Calu3 (cell line): ENCODE results near the gene ACOXL. TPM values are rescaled to one million over a fixed set of nuclear protein-coding genes. Genes with fewer than 3 reads are reported as not detected.

Experiments
- BruUV-seq: library from RNA; stranded (reverse); fragments of 400-500 nt; replicated peaks from 2 replicates; lab custom pipeline; 2021; lab: Mats Ljungman, UMichigan
- CTCF ChIA-PET: fragments of 300-600 bp; sonication (Branson Sonifier 250); formaldehyde crosslinking; loops from one replicate; lab custom pipeline; 2022; ENCODE audit warnings: antibody characterized with exemption; lab: Charles Lee
- DNase-seq: peaks from one replicate; pipeline ENCODE4 v3.0.0; 2022
- H3K27ac Mint-ChIP-seq: one replicate; pipeline ENCODE4 v1.8.0; 2022; ENCODE audit warnings: mixed read lengths; ENCODE audit not compliant: unreplicated experiment
- H3K27me3 Mint-ChIP-seq: one replicate; pipeline ENCODE4 v1.8.0; 2022; ENCODE audit warnings: mixed read lengths; ENCODE audit not compliant: unreplicated experiment
- H3K36me3 Mint-ChIP-seq: one replicate; pipeline ENCODE4 v1.8.0; 2022; ENCODE audit warnings: mild to moderate bottlenecking, moderate library complexity, mixed read lengths; ENCODE audit not compliant: insufficient read depth, unreplicated experiment
- H3K4me1 Mint-ChIP-seq: one replicate; pipeline ENCODE4 v1.8.0; 2022; ENCODE audit warnings: mild to moderate bottlenecking, low read depth, mixed read lengths; ENCODE audit not compliant: unreplicated experiment
- H3K4me3 Mint-ChIP-seq: one replicate; pipeline ENCODE4 v1.8.0; 2022; ENCODE audit warnings: mild to moderate bottlenecking, low read depth, moderate library complexity, mixed read lengths; ENCODE audit not compliant: unreplicated experiment
- H3K9me3 Mint-ChIP-seq: one replicate; pipeline ENCODE4 v1.8.0; 2022; ENCODE audit warnings: low read depth, mixed read lengths; ENCODE audit not compliant: unreplicated experiment
- CTCF ChIP-seq: fragments of 200-600 bp; IDR thresholded peaks from one replicate; pipeline ENCODE4 v1.8.0; 2022; ENCODE audit warnings: antibody characterized with exemption; ENCODE audit not compliant: unreplicated experiment
- intact Hi-C: fragments of 100-400 bp; cut with micrococcal nuclease; formaldehyde crosslinking; loops from one replicate; pipeline ENCODE4 v1.10.0; 2022; ENCODE audit not compliant: unreplicated experiment
- total RNA-seq: library from RNA; stranded (reverse); gene quantifications from 2 replicates; pipeline ENCODE4 v1.2.3, GENCODE V29; 2022

The ACOXL gene
- total RNA-seq, 1 experiment from 2014 or later: 2.7 TPM

GRCh38 chr2:110848071-110848470, 115.7 kb downstream of the ACOXL start:
- peaks cover 8% of the 10 kb centered on the region for H3K4me1 Mint-ChIP-seq
- DNase-seq: no peak
- no peaks in the 10 kb centered on the region for H3K9me3 Mint-ChIP-seq
- no peaks in the 10 kb centered on the region for H3K36me3 Mint-ChIP-seq
- TF ChIP-seq CTCF: no peak
- BruUV-seq: no TSS peak
- CTCF ChIA-PET: no interaction called here
- no peak overlapping the region for H3K27ac Mint-ChIP-seq
- intact Hi-C loops: no loop called here
- peaks cover 58% of the 10 kb centered on the region for H3K27me3 Mint-ChIP-seq
- no peak overlapping the region for H3K4me3 Mint-ChIP-seq

- Mint-ChIP-seq H3K36me3 (no peaks in the 10 kb centered on the region), H3K27ac (no peak overlapping the region), H3K4me1 (peaks cover 8% of the 10 kb centered on the region), H3K4me3 (no peak overlapping the region), H3K9me3 (no peaks in the 10 kb centered on the region), H3K27me3 (peaks cover 53% of the 10 kb centered on the region)
- TF ChIP-seq CTCF: no peak
- CTCF ChIA-PET: no interaction called here
- DNase-seq: no peak
- no TSS peak for BruUV-seq
- intact Hi-C loops: no loop called here
These were observed 116.2 kb downstream of the ACOXL start for GRCh38 chr2:110848519-110849030.

- Mint-ChIP-seq H3K9me3 (no peaks in the 10 kb centered on the region), H3K27me3 (peaks cover 58% of the 10 kb centered on the region), H3K27ac (no peak overlapping the region), H3K36me3 (no peaks in the 10 kb centered on the region), H3K4me1 (peaks cover 5% of the 10 kb centered on the region), H3K4me3 (no peak overlapping the region)
- TF ChIP-seq CTCF: no peak
- CTCF ChIA-PET: no interaction called here
- intact Hi-C loops: no loop called here
- no TSS peak for BruUV-seq
- no peak for DNase-seq
These were observed 119.2 kb downstream of the ACOXL start for GRCh38 chr2:110851531-110851930.

GRCh38 chr2:110852051-110852450, 119.7 kb downstream of the ACOXL start:
- no peak for TF ChIP-seq CTCF
- DNase-seq: no peak
- CTCF ChIA-PET: no interaction called here
- Mint-ChIP-seq H3K27ac (no peak overlapping the region), H3K27me3 (peaks cover 63% of the 10 kb centered on the region), H3K36me3 (no peaks in the 10 kb centered on the region), H3K4me1 (no peaks in the 10 kb centered on the region), H3K4me3 (no peak overlapping the region), H3K9me3 (no peaks in the 10 kb centered on the region)
- intact Hi-C loops: no loop called here
- BruUV-seq: no TSS peak
